AG08396 (cell line): Measurements from ENCODE around the gene TSPAN9.

ENCODE experiments used
- DNase-seq: peaks from one replicate; pipeline ENCODE4 v3.0.0; 2012; ENCODE audit warnings: low spot score, mixed read lengths

The TSPAN9 gene

GRCh38 chr12:3141339-3142321 lies 64.5 kb downstream of the TSPAN9 start:
- DNase-seq, result no peak

- no peak for DNase-seq
These were observed 65.2 kb downstream of the TSPAN9 start for GRCh38 chr12:3142386-3142785.

- DNase-seq, result no peak
These were observed 67.3 kb downstream of the TSPAN9 start for GRCh38 chr12:3144495-3144894.

DNA sequence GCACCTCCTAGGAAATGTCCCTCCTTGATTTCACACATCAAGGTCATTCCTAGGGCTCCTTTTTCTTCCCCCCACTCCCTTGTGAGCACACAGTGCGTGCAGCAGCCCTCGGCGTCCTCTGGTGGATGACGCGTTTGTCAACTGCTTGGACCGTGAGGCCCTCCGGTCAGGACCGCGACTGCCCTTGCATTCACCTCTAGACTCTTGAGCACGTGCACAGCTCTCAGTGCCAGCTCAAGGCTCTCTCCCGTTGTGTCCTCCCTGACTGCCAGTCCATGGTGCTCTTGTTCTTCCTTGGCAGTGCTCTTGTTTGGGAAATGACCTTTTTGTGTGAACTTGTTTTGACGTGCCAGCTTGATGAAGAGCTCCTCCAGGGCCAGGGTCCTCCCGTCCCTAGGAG lies 67.9 kb downstream of the TSPAN9 start:
- DNase-seq, result no peak

GRCh38 chr12:3145546-3146310 lies 68.5 kb downstream of the TSPAN9 start:
- no peak for DNase-seq

- no peak for DNase-seq
These were observed 70.1 kb downstream of the TSPAN9 start for GRCh38 chr12:3147260-3147659.

- DNase-seq, result no peak
These were observed 71.3 kb downstream of the TSPAN9 start for GRCh38 chr12:3148366-3149000.

- DNase-seq, result no peak
These were observed 72.5 kb downstream of the TSPAN9 start for GRCh38 chr12:3149515-3150307.

DNA sequence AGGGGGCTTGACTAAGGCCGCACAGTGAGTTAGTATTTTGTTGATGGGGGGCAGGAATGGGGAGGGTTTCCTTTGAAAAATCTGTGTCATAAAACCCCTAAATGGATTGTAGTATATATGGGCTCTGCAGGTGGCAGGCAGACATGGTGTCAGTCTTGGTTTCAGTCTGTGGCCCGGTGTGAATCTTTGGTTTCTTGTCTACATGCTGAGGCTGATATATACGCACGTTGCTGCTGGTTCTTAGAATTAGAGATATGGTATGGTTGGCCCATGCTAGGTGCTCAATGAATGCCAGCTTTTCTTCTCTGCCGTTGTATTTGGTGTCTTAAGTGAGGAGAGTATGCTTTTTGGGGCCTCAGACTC lies 73.1 kb downstream of the TSPAN9 start:
- no peak for DNase-seq

- peak; percentile 70 for DNase-seq
These were observed 74.0 kb downstream of the TSPAN9 start for GRCh38 chr12:3150931-3151835.

GRCh38 chr12:3152011-3152511 lies 74.9 kb downstream of the TSPAN9 start:
- no peak for DNase-seq

DNA sequence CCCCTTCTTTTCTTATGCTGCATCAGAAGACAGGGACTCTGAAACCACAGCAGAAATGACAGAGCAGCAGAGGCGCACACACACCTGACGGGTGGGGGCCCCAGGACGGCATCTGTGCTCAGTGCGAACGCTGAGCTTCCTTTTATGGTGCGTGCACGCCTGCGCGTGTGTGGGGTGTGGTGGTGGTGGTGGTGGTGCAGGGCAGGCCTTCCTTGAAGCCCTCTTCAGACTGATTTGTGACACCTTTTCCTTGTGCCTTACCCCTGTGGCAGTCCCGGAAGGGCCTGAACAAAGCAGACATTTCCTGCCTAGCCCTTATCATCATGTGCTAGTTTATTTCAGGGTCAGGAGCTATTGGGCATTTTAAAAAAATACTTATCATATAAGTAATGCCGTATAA lies 75.7 kb downstream of the TSPAN9 start:
- DNase-seq, result no peak

DNA sequence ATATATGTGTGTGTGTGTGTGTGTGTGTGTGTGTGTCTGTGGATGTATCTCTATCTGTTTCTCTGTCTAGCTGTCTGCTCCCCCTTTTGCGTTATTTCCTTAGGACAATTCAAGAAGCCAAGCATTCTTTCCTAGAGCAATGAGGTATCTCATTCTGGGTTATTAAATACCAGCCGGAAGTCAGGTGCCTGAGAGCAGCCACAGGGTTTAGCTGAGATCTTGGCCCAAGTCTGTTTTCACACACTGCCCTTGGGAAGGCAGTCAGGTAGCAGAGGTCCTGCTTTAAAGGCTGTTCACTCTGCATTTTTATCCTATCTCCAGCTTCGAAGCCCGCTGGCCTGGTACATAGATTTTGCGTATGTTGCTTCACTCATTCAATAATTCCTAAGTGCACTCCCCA lies 76.8 kb downstream of the TSPAN9 start:
- DNase-seq, result no peak

DNA sequence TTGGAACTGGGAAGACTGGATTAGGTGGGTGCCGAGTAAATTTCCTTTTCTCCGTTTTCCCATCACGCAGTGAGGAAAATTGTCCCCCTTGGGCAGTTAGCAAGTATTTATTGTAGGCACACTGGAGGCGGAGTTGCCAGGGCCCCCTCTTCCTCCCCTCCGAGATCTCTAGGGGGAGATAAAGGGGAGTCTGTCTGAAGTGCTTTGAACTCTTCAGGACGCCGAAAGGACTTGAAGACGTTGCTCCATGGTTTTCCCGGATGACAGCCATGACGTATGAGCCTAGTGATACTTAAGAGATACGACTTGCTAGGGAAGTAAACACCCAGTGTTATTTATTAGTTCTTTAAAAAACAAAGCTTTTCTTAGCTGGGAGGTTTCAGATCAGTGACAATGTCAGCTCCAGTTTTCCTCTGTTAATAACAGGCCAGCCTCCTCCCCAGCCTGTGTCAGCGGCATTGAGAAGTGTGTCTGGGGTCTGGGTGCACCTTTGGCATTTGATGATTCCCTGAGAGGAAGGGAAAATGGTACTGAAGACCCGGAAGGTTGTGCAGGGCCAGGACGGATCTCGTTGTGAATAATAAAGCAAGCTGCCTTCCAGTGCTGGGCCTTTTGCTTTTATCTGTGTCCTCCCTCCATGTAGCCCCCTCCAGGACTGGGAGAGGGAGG lies 78.7 kb downstream of the TSPAN9 start:
- DNase-seq, result no peak

DNA sequence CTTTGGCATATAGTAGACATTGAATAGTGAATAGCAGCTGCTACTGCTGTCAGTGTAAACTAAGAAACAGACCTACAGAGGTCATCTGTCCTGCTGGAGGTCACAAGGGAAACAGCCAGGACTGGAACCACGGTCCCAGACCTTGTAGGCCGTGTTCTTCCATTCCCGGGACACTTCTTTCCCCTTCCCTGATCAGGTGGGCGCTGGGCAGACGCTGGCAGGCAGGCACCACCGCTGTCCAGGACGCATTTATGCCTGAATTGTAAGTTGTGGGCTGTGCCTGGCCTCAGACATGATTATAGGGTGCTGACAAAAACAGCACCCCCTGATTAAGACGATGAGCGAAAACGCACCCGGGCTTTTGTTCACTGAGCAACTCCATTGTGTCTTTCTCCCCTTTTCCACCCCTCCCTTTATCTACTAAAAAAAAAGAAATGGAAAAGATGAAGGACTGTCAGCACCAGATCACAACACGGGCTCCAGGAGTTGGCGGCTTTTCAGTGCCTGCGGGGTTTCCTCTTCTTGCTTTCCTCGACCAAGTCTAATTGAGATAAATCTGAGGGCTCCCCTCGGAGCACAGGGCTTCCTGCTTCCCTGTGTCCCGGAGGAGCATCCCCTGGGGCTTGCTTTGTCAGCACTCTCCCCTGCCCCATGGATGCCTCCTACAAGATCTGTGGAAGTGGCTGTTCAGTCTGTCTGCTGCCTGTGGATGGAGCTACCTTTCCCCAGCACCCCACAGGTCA lies 80.6 kb downstream of the TSPAN9 start:
- DNase-seq, result no peak

DNA sequence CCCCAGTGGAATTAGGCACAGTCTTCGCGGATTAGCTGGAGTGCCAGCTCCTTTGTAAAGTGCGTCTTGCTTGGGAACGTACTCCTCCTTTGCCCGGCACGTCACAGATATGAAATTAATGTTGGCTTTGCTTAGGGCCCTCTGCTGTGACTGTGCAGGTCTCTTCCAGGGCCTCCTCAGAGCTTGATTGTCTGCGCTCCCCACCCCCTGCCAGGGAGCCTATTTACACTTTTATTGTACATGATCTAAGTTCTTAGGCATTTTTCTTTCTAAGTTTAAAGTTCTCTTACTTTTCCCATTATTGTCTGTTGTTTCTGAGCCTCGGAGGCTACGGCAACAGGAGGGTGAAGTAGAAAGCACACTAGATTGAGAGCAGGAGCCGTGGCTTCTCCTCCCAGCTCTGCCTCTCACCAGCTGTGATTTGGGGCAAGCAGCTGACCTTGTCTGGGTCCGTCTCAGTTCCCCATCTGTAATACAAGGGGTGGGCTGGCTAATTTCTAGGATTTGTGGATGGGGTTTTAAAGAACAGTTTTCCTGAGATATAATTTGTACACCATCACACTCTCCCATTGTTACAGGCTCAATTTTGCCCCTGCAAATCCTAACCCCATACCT lies 81.8 kb downstream of the TSPAN9 start:
- peak; percentile 49 for DNase-seq

DNA sequence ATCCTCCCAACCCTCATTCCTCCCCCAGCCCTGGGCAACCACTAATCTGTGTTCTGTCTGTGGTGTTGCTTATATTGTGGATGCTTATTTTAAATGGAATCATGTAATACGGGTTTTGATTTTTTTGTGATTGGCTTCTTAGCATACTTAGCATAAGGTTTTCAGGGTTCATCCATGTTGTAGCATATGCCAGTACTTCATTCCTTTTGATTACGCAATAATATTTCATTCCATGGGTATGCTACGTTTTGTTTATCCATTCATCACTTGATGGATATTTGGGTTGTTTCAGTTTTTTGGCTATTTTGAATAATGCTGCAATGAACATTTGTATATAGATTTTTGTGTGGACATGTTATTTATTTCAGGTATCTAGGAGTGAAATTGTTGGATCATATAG lies 82.9 kb downstream of the TSPAN9 start:
- no peak for DNase-seq

DNA sequence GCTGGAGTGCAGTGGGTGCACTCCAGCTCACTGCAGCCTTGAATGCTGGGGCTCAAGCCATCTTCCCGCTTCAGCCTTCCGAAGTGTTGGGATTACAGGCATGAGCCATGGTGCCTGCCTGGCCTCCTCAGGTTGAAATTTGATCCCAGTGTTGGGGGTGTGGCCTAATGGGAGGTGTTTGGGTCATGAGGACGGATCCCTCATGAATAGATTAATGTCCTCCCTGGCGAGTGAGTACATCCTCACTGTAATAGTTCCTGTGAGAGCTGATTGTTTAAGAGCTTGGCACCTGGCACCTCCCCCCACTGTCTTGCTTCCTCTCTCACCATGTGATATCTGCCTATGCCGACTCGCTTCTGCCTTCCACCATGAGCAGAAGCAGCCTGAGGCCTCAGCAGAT lies 84.7 kb downstream of the TSPAN9 start:
- no peak for DNase-seq
